Measurements from ENCODE around the gene NXPE2.
"Not testable (repeated sequence)": the region's sequence is repeated elsewhere in the genome, so short reads cannot be mapped to it uniquely, and the experiment has no call there.

NXPE2 gene

GRCh38 chr11:114678125-114679036, at the start of gene NXPE2:
NXPE2 (plus strand) TSS chr11:114678527; CDS start chr11:114678576, 49 bp downstream.
- no peak for DNase-seq

GRCh38 chr11:114631445-114631965, 46.8 kb upstream of the NXPE2 start:
- not testable (repeated sequence) for DNase-seq

- DNase-seq: not testable (repeated sequence)
Observed at GRCh38 chr11:114639440-114639839, 38.9 kb upstream of the NXPE2 start.

GRCh38 chr11:114650661-114651060, 27.7 kb upstream of the NXPE2 start:
- no peak for DNase-seq

- no peak for DNase-seq
Observed at GRCh38 chr11:114651145-114651718, 27.1 kb upstream of the NXPE2 start.

GRCh38 chr11:114653148-114653547, 25.2 kb upstream of the NXPE2 start:
- DNase-seq: no peak

GRCh38 chr11:114664641-114665040, 13.7 kb upstream of the NXPE2 start:
- DNase-seq: no peak

- DNase-seq: no peak
Observed at GRCh38 chr11:114666760-114667159, 11.6 kb upstream of the NXPE2 start.

GRCh38 chr11:114668109-114668508, 10.2 kb upstream of the NXPE2 start:
- DNase-seq: no peak

GRCh38 chr11:114673661-114674060, 4.7 kb upstream of the NXPE2 start:
- DNase-seq: no peak

GRCh38 chr11:114679505-114679904, 1.2 kb downstream of the NXPE2 start:
- DNase-seq: no peak

- DNase-seq: peak; percentile 16
Observed at GRCh38 chr11:114683007-114683406, 4.7 kb downstream of the NXPE2 start.

- DNase-seq: no peak
Observed at GRCh38 chr11:114684636-114685035, 6.3 kb downstream of the NXPE2 start.

- no peak for DNase-seq
Observed at GRCh38 chr11:114685097-114685496, 6.8 kb downstream of the NXPE2 start.

GRCh38 chr11:114705280-114706024, 27.1 kb downstream of the NXPE2 start:
- DNase-seq: no peak

GRCh38 chr11:114709960-114710359, 31.6 kb downstream of the NXPE2 start:
- no peak for DNase-seq

- no peak for DNase-seq
Observed at GRCh38 chr11:114713756-114714155, 35.4 kb downstream of the NXPE2 start.

GRCh38 chr11:114719562-114719961, 41.2 kb downstream of the NXPE2 start:
- DNase-seq: no peak

GRCh38 chr11:114724916-114725524, 46.7 kb downstream of the NXPE2 start:
- DNase-seq: no peak

- no peak for DNase-seq
Observed at GRCh38 chr11:114725623-114726022, 47.3 kb downstream of the NXPE2 start.

GRCh38 chr11:114736806-114737205, 58.5 kb downstream of the NXPE2 start:
- DNase-seq: no peak

- DNase-seq: peak; percentile 72
Observed at GRCh38 chr11:114738954-114739353, 60.6 kb downstream of the NXPE2 start.

- DNase-seq: no peak
Observed at GRCh38 chr11:114745150-114745671, 66.9 kb downstream of the NXPE2 start.

All from OCI-M1 (cell line).